Suprapubic skin (tissue), 4 donors: ENCODE measurements around the gene UNC5CL. TPM values are rescaled to one million over a fixed set of nuclear protein-coding genes. Genes with fewer than 3 reads are reported as not detected.

Source experiments
- DNase-seq, 2 donors: peaks; one replicate each; pipeline ENCODE4 v3.0.0-alpha.2; 2019; ENCODE audit warnings: low spot score in 2 of 2
- H3K27ac ChIP-seq: fragments of 200-600 bp; sonication (generic); one replicate; pipeline ENCODE4 v1.5.1; 2019
- H3K27me3 ChIP-seq: fragments of 200-600 bp; sonication (generic); one replicate; pipeline ENCODE4 v1.5.1; 2019
- H3K36me3 ChIP-seq: fragments of 200-600 bp; sonication (generic); one replicate; pipeline ENCODE4 v1.5.1; 2019
- H3K4me1 ChIP-seq: fragments of 200-600 bp; sonication (generic); one replicate; pipeline ENCODE4 v1.5.1; 2019
- H3K4me3 ChIP-seq: fragments of 200-600 bp; sonication (generic); one replicate; pipeline ENCODE4 v1.5.1; 2019; ENCODE audit warnings: mild to moderate bottlenecking
- H3K9me3 ChIP-seq: fragments of 200-600 bp; sonication (generic); one replicate; pipeline ENCODE4 v1.5.1; 2019
- EP300 ChIP-seq: sonication (generic); formaldehyde crosslinking; IDR thresholded peaks from one replicate; pipeline ENCODE4 v1.6.1; 2017; ENCODE audit warnings: antibody characterized with exemption
- POLR2A ChIP-seq, 2 donors: fragments of 450-650 bp; IDR thresholded peaks; one replicate each; pipeline ENCODE4 v1.6.1; 2017; ENCODE audit warnings: antibody characterized with exemption in 2 of 2, mild to moderate bottlenecking in 2 of 2, moderate library complexity in 2 of 2
- POLR2AphosphoS5 ChIP-seq, 3 donors: sonication (generic); formaldehyde crosslinking; IDR thresholded peaks; one replicate each; pipeline ENCODE4 v1.6.1; 2017; ENCODE audit warnings: antibody characterized with exemption in 3 of 3
- WGBS: methylation state at CpG from one replicate; pipeline ENCODE4 v1.1.5; 2018; 5-methylcytosine and 5-hydroxymethylcytosine counted together
- total RNA-seq, 4 donors: library from RNA; depleted of rRNA; stranded (reverse); fragments of >200 nt; gene quantifications; one replicate each; pipeline ENCODE4 v1.1.0, GENCODE V29; 2016
- TF ChIP-seq, protein P1 (sequence below), 2 donors: fragments of 200-600 bp in 1 of 2; fragments of 450-650 bp in 1 of 2; sonication (generic) in 1 of 2; IDR thresholded peaks; one replicate each; pipeline ENCODE4 v1.5.1; 2016 to 2019; ENCODE audit warnings: antibody characterized with exemption in 2 of 2, mild to moderate bottlenecking in 1 of 2, moderate library complexity in 1 of 2

The UNC5CL gene
- total RNA-seq, 4 donors from 2014 or later = 0.19 to 6.9 (median 1.4) TPM

DNA sequence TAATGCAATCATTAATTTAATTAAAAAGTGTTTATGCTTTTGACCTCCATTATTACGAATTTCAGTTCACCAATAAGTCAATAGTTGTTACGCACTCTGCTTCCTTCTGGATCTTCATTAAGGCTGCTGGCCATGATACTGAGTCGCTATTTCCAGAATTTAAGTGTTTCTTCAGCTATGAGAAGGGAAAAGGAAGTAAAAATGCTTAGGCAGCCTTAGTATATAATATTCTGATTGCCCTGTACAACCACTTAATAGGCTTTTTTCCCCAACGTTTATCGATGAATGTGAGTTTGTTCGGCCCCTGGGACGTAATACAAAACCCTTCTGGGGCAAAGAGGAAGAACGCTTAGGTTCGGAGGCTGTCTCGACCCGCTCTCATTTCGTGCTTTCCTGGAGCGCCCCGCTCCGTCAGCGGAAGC is 32.5 kb upstream of the UNC5CL start:
- Histone ChIP-seq H3K4me3 (peak overlapping the region; percentile 73), H3K27me3 (no peaks in the 10 kb centered on the region), H3K36me3 (peaks cover 26% of the 10 kb centered on the region), H3K4me1 (peaks cover 34% of the 10 kb centered on the region), H3K27ac (peak overlapping the region; percentile 100), H3K9me3 (no peaks in the 10 kb centered on the region)
- under 1% methylated on average over 16 of the region's 16 CpGs for WGBS
- TF ChIP-seq POLR2AphosphoS5 (IDR thresholded peaks at IDR 0.05) = no peak
- no peak for TF ChIP-seq EP300
- TF ChIP-seq POLR2A (IDR thresholded peaks at IDR 0.05) = no peak
- TF ChIP-seq, protein P1, sequence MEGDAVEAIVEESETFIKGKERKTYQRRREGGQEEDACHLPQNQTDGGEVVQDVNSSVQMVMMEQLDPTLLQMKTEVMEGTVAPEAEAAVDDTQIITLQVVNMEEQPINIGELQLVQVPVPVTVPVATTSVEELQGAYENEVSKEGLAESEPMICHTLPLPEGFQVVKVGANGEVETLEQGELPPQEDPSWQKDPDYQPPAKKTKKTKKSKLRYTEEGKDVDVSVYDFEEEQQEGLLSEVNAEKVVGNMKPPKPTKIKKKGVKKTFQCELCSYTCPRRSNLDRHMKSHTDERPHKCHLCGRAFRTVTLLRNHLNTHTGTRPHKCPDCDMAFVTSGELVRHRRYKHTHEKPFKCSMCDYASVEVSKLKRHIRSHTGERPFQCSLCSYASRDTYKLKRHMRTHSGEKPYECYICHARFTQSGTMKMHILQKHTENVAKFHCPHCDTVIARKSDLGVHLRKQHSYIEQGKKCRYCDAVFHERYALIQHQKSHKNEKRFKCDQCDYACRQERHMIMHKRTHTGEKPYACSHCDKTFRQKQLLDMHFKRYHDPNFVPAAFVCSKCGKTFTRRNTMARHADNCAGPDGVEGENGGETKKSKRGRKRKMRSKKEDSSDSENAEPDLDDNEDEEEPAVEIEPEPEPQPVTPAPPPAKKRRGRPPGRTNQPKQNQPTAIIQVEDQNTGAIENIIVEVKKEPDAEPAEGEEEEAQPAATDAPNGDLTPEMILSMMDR (IDR thresholded peaks at IDR 0.05) = no peak
- no peak for DNase-seq

DNA sequence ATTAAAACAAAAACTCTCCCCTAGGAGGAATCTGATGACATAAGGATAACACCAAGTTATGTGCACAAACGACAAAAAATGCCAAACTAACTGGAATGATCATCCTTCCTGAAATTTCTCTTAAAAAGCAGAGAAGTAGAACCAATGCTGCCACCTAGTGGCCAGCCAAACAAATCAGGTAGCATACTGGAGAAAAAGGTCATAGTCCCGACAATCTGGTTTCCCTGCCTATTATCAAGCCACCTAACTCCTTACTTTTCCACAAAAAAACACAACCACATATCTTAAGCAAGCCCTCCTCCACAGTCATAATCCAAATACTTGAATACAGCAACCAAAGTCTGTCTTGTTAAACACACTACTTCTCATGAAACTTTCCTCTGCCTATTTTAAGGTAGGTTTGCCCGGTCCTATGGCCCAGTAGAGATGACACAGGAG is 27.9 kb upstream of the UNC5CL start:
- peaks cover 7% of the 10 kb centered on the region for H3K4me1 ChIP-seq
- 23% methylated on average over 3 of the region's 3 CpGs for WGBS
- no peaks in the 10 kb centered on the region for H3K27me3 ChIP-seq
- H3K27ac ChIP-seq = no peak overlapping the region
- no peaks in the 10 kb centered on the region for H3K9me3 ChIP-seq
- TF ChIP-seq POLR2AphosphoS5 (IDR thresholded peaks at IDR 0.05) = no peak
- TF ChIP-seq EP300 = no peak
- TF ChIP-seq, protein P1 (IDR thresholded peaks at IDR 0.05) = peak; percentile 72 to 82
- TF ChIP-seq POLR2A (IDR thresholded peaks at IDR 0.05) = no peak
- no peak overlapping the region for H3K4me3 ChIP-seq
- peaks cover 45% of the 10 kb centered on the region for H3K36me3 ChIP-seq
- DNase-seq = peak in 1 of 2 donors; percentile 80

DNA sequence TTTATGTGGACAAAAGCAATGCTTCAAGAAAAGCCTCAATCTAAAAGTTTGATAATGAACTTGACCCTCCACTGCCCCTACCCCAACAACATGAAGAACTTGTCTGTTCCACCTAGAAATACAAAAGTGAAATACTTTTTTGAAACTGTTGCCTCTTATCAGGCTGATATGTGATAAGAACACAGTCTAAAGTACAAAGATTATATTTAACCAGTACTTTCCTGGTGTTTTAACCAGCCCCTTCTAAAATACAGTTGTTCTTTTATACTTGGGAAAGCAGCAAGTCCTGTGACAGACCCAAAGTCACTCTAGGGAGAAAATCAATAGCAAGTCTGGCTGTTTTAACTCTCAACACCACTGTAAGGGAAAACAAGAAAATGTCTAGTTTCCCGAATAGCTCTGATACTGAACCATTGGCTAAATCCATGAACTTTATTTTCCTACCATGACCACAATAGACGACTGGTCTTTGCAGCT is 26.6 kb upstream of the UNC5CL start:
- DNase-seq = no peak
- Histone ChIP-seq H3K4me1 (peaks cover 3% of the 10 kb centered on the region), H3K4me3 (no peak overlapping the region)

DNA sequence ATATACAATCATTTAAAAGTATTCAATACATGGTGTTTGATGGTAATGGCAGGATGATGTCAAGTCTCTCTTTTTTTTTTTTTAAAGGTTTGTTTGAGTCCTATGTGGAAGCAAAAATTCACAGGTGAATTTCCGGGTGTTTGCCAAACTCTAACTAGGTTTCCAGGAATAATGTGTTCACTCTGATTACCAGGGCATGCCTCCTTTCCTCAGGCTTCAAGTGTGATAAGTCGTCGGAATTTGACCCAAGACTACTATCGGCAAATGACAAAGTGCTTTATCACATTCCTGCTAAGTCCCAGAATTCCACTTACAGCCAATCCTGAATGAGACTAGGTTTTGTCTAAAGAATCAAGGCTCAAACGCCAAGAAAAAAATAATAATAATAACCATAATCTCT is 25.8 kb upstream of the UNC5CL start:
- H3K9me3 ChIP-seq = no peaks in the 10 kb centered on the region
- peaks cover 5% of the 10 kb centered on the region for H3K4me1 ChIP-seq
- WGBS = 84% methylated on average over 5 of the region's 5 CpGs
- H3K27ac ChIP-seq = no peak overlapping the region
- no peak for DNase-seq
- TF ChIP-seq EP300 (no peak), POLR2A (IDR thresholded peaks at IDR 0.05) (no peak), POLR2AphosphoS5 (IDR thresholded peaks at IDR 0.05) (no peak)
- TF ChIP-seq, protein P1 (IDR thresholded peaks at IDR 0.05) = no peak
- H3K4me3 ChIP-seq = no peak overlapping the region
- H3K27me3 ChIP-seq = no peaks in the 10 kb centered on the region
- peaks cover 50% of the 10 kb centered on the region for H3K36me3 ChIP-seq

More for the DNA sequence above, 26.6 kb upstream of the UNC5CL start:
- Histone ChIP-seq H3K27me3 (no peaks in the 10 kb centered on the region), H3K27ac (no peak overlapping the region), H3K9me3 (no peaks in the 10 kb centered on the region), H3K36me3 (peaks cover 50% of the 10 kb centered on the region)
- WGBS = 92% methylated on average over 2 of the region's 2 CpGs
- TF ChIP-seq POLR2A (IDR thresholded peaks at IDR 0.05) = no peak
- no peak for TF ChIP-seq POLR2AphosphoS5 (IDR thresholded peaks at IDR 0.05)
- no peak for TF ChIP-seq EP300
- TF ChIP-seq, protein P1 (IDR thresholded peaks at IDR 0.05) = no peak

DNA sequence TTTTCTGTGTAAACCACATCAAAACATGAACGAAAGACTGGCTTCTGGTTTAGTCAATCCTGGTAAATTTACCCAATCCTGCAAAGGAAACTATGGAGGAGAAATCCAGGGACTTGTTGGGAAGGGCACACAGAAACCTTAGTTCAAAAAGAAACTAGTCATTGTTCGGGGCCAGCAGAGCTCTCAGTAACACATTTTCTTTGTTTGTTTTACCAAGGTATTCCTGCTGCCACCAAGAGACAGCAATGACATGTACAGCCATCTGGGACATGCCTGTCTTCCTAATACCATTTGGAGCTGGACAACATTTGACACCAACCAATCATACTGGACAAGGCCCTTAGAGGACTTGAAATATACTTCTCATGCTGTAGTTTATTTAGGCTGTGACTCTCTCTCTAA is 24.9 kb upstream of the UNC5CL start:
- H3K4me3 ChIP-seq = no peak overlapping the region
- no peaks in the 10 kb centered on the region for H3K27me3 ChIP-seq
- no peak for TF ChIP-seq EP300
- no peak for TF ChIP-seq POLR2A (IDR thresholded peaks at IDR 0.05)
- TF ChIP-seq, protein P1 (IDR thresholded peaks at IDR 0.05) = no peak
- no peak for TF ChIP-seq POLR2AphosphoS5 (IDR thresholded peaks at IDR 0.05)
- no peak overlapping the region for H3K27ac ChIP-seq
- 84% methylated on average over 2 of the region's 2 CpGs for WGBS
- peaks cover 5% of the 10 kb centered on the region for H3K4me1 ChIP-seq
- no peaks in the 10 kb centered on the region for H3K9me3 ChIP-seq
- H3K36me3 ChIP-seq = peaks cover 43% of the 10 kb centered on the region
- no peak for DNase-seq
